HG02798 (cell line): ENCODE results near the gene RASA4.
A peak's percentile ranks its signal among the peaks of the same experiment; 100 is the strongest.
"Not testable (repeated sequence)": the region's sequence is repeated elsewhere in the genome, so short reads cannot be mapped to it uniquely, and the experiment has no call there.

Experiments used
- ATAC-seq: cut with Tn5 transposase; IDR thresholded peaks from one replicate; pipeline ENCODE4 v1.9.1; 2021; ENCODE audit warnings: mild to moderate bottlenecking; ENCODE audit not compliant: unreplicated experiment, poor library complexity

The RASA4 gene

DNA sequence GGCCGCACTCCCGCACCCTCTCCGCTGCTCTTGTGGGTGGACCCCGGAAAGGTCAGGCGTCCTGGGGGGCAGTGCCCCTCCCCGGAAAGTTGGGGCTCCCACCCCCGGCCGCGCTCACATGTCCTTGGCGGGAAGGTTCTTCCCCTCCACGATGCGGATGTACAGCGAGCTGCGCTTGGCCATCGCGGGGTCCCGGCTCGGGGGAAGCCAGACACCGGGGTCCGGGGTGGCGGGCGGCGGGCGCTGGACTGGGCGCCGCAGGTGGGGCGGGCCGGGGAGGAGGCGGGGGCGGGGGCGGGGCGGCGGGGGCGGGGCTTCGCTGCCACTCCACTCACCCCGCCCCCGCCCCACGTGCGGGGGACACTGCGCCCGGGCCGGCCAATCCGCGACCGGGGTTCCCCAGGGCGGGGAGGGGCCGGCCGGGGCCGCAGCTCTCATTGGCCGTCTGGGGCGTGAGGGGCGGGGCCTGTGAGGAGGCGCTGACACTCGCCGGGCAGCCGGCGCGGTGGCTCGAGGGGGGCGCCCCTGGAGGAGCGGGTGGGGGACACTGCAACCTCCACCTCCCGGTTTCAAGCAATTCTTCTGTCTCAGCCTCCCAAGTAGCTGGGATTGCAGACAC, at the start of gene RASA4:
TSS of gene RASA4 (minus strand) at position 250 of the 619 bp plus-strand sequence. CDS start at position 183, 67 bp downstream.
- peak; percentile 82 for ATAC-seq

DNA sequence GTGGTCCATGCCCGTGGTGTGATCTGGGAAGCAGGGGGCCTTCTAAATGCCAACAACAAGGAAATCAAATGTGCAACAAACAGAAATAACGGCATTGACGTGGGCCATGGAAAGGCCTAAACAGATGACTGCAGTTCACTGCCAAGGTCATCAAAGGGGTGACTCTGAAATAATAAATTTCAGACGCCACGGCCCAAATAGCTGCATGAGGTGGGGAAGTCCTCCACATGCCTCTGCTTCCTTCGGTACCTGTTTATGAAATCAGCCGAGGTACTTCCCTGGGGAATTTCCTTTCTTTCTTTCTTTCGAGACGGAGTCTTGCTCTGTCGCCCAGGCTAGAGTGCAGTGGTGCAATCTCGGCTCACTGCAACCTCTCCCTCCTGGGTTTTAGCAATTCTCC, 48.2 kb upstream of the RASA4 start:
- not testable (repeated sequence) for ATAC-seq

DNA sequence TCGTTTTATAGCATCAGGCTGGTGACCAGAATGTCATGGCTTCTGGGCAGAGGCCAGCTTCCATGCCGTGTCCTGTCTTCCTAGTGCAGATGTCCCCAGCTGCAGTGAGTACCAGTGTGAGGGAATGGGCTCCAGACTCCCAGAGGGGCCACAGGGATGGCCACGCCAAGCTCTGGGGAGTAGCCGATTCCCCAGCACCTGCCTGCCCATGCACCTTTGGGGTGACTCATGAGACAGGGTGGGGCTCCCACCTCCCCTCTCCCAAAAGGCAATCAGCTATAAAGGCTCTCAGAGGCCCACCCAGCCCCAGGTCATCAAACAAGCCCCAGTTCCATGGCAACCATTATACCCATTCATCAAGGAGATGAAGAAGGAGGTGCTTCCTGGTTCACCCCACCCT, 33.4 kb upstream of the RASA4 start, which contains the start of gene SPDYE2B:
TSS of gene SPDYE2B (plus strand) at position 396 of the 400 bp plus-strand sequence. CDS start 2,030 bp downstream, outside the sequence.
- not testable (repeated sequence) for ATAC-seq

DNA sequence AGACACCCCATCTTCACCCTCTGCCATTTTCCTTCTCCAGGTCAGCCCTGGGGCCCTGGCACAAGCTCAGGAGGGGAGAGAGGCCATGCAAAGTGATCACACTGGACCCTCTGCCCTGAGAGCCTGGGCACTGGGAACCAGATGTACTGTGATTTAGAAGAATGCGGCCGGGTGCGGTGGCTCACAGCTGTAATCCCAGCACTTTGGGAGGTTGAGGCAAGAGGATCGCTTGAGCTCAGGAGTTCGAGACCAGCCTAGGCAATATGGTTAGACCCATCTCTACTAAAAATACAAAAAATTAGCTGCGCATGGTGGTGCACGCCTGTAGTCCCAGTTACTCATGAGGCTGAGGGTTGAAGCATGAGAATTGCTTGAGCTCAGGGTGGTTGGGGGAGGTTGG, 31.3 kb upstream of the RASA4 start:
- not testable (repeated sequence) for ATAC-seq

DNA sequence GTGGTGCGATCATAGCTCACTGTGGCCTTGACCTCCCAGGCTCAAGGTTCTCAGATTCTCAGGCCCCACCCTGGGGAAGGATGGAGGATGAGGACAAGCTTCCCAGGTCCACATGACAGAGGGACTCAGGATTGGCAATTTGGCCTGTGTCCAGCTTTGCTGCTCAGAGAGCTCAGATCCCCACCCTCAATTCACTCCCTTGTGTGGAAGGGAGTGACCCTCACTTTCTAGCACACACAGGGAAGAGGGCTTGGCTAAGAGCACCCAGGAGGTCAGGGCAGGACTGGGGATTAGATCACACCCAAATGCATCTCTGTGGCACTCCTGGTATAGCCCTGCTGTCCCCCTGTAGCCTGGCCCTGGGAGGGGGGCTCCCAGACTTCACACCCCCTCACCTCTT, 26.8 kb upstream of the RASA4 start:
- ATAC-seq = not testable (repeated sequence)

DNA sequence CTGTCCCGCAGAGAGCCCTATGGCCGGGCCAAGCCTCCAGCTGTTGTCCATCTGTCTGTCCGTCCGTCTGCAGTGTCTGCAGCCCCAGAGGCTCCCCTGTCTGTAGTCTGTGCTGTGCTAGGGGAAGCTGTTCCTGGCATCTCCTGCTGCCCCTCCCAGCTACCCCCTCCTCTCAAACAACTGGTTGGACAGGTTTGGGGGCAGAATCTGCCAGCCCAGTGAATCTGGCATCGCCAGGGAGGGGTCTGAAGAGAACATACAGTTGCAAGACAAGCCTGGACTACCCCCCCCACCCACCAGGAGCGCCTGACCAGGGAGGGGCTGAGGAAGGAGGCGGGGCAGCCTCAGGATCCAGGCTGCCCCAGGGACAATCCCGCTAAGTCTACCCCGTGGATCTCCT, 26.1 kb upstream of the RASA4 start, which contains the start of gene UPK3BL1:
TSS of gene UPK3BL1 (minus strand) at position 101 of the 400 bp plus-strand sequence. CDS start at position 51, 50 bp downstream.
- not testable (repeated sequence) for ATAC-seq

DNA sequence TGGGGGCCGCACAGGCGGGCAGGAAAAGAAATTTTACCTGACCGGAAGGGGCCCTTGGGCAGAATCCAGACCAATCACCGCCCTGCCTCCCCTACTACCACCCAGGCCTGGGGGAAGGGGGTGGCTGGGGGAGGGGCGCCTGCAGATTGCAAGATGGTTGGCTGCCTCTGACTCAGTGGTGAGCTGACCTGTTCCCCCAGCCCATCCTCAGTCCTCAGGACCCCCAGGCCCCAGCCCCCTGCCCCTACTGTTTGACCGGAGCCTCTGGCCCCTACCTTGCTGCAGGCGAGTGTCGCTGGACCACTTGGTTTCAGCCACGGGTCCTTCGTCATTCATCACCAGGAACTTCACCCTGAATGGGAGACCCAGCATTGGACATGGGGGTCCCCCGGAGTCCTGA, 22.3 kb upstream of the RASA4 start:
- peak; percentile 3 for ATAC-seq

DNA sequence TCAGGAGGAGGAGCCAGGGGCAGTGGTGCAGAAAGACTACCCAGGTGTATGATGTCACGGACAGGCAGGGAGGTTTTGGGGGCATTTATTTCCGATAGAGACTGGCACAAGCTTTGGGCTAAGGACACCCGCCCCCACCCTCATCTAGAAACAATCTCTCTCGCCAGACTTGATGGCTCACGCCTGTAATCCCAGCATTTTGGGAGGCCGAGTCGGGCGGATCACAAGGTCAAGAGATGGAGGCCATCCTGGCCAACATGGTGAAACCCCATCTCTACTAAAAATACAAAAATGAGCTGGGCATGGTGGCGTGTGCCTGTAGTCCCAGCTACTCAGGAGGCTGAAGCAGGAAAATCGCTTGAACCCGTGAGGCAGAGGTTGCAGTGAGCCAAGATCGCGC, 20.4 kb upstream of the RASA4 start:
- not testable (repeated sequence) for ATAC-seq

DNA sequence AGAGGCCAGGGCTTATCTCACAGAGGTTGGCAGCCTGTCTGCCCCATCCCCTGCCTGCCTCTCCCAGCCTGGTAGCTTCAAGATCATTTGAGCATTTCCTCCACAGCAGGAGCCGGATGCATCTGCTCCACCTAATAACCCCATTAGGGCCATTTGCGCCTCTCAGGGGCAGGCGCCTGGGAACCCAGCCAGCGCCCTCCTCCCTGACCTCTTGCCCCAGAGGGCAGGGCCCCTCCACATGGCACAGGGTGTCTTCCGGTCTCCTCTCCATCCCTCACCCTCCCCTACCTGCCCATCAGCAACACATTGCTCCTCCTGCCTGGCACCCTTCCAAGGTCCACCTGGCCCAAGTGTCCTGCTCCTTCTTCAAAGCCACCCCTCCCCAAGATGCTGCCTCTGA, 18.8 kb upstream of the RASA4 start:
- ATAC-seq = not testable (repeated sequence)

DNA sequence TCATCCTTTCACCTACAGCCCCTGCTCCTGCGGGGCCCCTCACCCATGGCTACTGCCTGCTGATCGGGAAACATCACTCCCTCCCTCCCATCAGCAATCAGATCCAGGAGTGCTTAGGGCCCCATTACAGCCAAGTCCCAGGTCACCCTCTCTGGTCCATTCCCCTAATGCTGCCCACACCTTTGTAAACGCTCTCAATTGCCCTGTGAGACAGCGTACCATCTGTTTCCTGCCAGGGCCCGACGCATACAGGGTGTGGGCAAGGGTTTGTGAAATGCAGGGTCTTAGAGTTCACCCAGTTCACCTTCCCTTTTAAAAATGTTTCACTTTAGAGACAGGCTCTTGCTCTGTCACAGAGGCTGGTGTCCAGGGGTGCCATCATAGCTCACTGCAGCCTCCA, 17.7 kb upstream of the RASA4 start:
- ATAC-seq = not testable (repeated sequence)

DNA sequence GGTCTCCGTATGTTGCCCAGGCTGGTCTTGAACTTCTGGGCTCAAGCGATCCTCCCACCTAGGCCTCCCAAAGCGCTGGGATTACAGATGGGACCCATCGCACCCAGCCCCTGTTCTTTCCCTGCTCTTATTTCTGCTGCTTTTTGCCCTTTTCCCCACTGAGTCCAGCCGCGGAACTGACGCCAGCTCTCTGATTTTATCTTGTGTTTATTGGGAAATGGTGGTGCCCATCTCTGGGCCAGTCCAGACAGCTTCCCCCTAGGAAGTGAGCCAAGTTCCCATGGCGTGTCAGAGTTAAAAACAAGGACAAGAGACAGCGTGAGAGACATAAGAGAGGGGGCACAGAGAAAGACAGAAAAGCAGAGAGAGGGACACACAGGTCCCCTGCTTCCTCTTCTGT, 14.1 kb upstream of the RASA4 start:
- not testable (repeated sequence) for ATAC-seq

DNA sequence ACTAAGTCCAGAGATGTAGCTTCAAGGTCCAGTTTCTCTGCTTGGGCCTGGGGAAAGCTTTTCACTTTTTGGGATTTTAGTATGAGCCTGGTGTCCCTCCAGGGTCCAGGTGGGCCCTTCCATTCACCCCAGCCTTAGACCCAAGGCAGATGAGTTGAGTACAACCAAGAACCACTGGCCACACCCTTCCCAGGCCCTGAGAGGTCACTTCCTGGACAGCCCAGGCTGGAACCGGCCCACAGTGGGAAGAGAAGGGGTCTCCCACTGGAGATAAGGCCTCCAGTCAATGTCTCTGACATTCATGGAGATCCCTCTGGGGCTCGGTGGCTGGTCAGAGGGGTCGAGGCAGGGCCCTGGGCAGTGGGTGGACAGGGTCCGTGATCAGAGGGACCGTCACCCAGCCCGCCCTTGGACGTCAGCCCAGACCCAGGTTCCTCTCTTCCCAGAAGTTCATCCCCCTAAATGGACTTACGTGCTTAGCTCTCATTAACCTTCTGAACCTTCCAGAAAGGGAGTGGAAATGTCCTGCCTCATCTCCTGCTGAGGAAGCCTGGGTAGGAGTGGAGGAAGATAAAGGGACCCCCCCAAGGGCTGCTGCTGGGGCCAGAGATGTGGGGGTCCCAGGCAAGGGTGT, 10.8 kb upstream of the RASA4 start:
- ATAC-seq = not testable (repeated sequence)

DNA sequence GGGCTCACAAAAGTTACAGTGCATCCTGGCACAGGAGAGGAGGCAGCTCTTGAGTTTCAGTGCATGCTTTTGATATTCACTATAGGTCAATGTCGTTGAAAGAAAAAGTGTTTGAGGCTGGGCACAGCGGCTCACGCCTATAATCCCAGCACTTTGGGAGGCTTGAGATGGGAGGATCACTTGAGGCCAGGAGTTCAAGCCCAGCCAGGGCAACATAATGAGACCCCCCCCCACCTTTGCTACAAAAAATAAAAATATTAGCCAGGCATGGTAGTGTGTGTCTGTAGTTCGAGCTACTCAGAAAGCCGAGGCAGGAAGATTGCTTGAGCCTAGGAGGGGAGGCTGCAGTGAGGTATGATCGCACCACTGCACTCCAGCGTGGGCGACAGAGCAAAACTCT, 1.6 kb upstream of the RASA4 start:
- ATAC-seq = not testable (repeated sequence)

DNA sequence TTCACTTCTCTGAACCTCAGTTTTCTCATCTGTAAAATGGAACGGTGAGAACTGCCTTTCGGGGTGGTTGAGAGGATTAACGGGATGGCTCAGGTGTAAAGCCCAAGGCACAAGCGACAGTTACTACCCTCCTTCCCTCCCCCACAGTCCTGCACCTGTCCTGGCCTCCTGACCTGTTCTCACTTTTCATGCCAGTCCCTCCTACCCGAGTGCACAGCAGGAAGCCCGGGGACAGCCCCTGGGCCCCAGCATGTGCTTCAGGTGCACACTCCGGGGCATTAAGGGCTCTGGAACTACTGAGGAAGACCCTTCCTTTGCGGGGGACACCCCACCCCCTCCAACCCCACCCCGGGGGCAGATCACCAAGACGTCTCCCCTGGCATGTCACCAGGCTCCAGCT, 626 bp downstream of the RASA4 start:
- not testable (repeated sequence) for ATAC-seq

DNA sequence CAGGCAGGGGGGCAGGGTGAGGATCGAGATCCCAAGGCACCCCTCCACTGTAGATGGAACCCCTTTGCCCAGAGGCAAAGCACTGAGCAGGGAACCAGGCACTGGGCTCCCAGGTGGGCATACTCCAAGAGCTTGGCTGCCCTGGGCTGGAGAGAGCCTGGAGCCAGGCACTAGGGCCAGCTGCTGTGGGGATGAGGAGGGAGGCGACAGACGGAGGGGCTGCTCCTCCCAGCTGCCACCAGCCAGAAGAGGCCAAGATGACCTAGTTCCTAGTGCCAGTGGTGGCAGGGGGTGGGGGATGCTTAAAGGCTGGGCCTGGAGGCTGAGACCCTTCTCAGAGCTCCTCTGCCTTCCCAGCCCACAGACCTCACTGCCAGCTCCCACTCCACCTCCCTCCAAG, 1.7 kb downstream of the RASA4 start:
- ATAC-seq = not testable (repeated sequence)

DNA sequence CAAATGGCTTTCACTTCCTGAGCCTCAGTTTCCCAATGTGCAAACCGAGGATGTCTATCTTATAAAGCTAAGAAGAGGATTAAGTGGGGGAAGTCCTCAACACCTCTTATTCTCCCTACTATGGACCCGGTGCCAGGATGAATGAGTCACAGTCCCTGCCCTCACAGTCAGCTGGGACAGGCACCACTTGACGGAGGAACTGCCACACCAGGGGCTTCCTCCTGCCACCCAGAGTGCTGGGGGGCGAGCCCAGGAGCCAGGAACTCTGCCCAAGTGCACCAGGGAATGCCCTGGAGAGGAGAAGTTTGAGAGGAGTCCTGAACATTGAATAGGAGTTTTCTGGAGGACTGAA, 2.2 kb downstream of the RASA4 start:
- peak; percentile 26 for ATAC-seq

DNA sequence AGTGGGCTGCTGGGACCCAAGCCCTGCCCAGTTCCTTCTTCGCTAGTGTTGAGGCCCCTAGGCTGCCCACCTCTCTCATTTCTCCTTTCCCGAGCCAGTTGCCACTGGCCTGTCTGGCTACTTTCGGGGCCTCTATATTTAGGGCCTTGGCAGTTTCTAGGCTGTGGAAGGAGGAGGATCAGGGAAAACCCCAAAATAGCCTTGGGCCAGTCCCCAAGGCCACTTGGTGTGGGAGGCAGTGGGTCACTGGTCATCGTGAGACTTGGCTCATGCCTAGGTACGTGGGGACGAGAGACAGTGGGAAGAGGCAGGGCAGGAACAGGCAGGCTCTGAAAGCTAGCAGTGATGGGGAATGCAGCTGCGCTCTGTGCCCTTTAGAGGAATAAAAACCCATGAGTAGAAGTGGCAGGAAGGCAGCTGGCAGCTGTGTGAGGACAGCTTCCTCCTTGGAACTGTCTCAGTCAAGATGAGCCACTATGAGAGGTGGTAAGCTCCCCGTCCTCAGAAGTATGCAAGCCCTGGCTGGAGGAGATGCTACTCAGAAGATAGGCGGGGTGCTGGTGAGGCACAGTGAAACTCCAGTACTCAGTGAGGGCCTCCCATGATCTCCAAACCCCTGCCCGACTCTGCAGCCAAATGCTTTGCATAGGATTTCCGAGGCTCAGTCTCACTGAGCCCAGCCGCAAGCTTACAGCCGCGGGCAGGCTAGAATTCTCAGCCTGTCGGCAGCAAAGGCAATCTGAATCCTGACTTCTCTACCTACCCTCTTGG, 2.8 kb downstream of the RASA4 start:
- ATAC-seq = peak; percentile 69

DNA sequence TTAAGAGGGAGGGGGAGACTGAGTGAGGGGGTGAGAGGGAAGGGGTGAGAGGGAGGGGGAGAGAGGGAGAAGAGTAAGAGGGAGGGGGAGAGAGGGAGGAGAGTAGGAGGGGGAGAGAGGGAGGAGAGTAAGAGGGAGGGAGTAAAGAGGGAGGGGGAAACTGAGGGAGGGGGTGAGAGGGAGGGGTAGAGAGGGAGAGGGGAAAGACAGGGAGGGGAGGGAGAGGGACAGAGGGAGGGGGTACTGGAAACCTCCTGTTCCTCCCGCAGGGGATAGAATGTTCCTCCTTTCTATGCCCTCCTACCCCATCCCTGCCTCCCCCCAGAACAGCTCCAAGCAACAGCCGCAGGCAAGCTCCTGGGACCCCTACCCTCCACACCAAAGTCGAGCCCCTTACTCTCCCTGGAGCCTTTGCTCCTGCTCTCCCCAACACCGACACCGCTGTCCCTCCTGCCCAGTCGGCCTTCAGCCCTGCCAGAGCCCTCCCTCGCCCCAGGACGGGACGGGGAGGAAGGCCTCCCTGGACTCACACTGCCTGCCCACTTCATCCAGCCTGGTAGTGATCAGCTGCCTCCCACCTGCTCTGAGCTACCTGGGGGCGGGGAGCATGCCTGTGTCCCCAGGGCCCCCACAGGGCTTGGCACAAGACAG, 4.8 kb downstream of the RASA4 start:
- ATAC-seq = not testable (repeated sequence)

DNA sequence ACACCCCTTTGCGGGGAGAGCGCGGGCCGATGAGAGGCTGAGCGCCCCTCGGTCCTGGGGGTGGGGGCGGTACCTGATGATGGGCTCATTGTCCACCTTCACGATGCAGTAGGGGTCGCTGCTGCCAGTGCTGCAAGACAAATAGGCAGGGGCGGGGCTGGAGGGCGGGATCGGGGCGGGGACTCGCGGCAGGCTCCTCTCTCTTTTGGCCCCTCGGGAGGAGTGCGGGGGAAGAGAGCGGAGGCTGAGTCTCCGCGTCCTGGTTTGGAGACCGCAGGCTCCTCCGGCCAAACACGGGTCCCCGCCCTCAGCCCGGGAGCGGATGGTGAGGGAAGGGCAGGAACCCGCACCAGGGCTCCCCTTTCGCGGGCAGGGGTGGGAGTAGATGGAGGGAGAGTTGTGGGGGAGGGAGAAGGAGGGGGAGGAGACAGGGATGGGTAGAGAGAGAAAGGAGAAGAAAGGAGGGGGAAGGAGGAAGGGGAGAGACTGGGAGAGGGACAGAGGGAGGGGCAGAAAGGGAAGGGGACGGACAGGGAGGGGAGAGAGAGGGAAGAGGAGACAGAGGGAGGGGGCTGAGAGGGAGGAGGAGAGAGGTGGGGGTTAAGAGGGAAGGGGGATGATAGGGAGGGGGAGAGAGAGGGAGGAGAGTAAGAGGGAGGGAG, 5.4 kb downstream of the RASA4 start:
- peak; percentile 44 for ATAC-seq

DNA sequence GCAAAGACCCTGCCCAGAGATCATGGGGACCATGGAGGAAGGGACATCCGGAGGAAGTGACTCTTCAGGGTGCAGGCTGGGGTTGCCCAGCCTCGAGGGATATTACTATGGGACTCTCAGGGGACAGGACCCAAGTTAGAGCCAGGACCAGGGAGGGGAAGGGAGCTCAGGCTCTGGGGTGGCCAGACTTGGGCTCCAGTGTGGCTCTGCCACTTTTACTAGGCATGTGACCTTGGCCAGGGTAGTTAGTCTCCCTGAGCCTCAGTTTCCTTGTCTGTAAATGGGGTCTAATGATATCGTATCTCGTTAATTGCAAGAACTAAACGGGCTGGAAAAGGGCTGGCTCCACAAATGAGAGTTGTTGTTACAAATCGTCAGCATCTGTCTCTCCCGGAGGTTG, 6.1 kb downstream of the RASA4 start:
- ATAC-seq = not testable (repeated sequence)
